AG08395 (cell line): Measurements from ENCODE around the gene HDAC1.
"Not testable (repeated sequence)": the region's sequence is repeated elsewhere in the genome, so short reads cannot be mapped to it uniquely, and the experiment has no call there.

Experiments used
- DNase-seq: peaks from one replicate; pipeline ENCODE4 v3.0.0; 2012; ENCODE audit warnings: mixed read lengths, low spot score

Gene HDAC1

DNA sequence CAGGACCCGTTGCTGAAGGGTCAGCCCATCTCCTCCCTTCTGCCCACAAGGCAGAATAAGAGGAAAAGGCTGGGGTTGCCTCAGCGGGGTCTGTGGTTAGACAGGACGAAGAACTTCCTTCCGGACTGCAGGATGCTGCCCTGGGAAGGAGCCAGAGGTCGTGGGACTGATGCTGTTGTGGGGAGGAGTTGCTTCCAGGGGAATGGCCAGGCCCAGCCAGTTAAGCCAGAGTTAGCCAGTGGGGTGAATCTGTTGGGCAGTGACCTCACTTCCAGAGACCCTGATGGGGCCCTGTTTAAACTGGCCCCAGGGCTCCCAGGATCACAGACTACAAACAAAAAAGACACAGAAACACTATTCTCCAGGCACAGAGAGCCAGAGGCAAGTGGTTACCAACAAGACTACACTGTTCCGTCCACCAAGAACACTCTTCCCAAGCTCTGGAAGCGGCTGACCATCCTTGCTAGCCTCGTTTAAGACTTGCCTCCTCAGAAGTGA lies 57.4 kb downstream of the HDAC1 start:
- no peak for DNase-seq

DNA sequence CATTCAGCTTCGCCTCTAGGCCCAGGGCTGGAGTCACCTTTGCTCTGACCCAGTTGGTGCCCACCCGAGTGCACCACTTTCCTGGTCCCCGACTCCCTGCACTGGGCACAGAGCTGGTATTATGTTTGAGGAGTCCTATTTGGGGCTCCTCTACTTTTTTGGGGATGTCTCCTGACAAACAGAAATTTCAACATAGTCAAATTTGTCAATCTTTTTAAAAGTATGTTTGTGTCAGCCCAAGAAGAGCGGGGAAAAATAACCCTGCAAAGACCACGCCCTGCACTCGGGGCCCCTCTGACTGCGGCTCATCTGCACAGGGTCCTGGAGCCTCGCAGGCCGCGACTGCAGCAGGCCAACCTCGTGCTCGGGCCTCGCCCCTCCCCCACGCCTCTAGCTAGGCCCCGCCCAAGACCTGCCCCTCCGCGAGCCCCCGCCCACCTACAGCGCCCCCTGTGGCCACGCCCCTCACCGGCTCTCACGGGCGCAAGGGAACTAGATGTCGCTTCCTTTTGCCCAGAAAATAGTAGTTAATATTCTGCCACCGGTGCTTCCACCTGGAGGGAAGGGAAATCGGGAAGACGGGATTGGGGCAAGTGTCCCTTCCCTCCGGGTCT lies 59.0 kb downstream of the HDAC1 start:
- peak; percentile 84 for DNase-seq

DNA sequence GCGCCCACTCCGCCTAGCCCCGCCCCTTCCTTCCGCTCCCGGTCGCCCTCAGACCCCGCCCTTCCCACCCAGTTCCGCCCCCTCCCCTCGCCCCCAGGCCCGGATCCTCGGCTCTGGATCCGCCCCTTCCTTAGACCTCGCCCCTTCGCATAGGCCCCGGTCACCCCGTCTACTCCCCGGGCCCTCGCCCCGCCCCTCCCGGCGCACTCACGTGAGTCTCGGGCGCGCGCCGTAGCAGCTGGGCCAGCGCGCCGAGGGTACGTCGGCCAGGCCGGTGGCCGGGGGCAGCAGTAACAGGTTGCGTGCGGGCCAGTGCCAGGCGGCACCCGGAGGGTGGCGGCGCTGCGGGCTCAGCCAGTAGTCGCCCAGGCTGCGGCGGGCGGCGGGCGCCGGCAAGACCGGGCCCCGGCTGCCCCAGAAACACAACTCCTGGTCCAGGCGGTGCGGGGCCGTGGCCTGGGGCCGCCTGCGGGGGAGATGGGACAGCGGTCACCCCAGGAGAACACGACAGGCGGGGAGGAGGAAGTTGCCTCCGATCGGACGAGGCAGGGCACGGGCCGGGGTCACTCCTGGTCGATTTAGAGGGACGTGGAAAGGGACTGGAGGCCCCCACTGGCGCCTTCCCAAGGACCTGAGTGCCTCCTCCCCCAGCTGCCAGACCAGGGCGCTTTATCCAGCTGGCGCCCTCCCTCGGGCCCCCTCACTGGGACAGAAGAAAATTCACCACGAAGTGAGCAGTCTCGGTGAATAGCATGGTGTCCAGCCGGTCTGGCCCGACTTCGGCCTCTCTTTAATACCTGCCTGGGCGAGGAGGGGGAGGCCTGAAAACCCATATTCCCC lies 59.7 kb downstream of the HDAC1 start:
- peak; percentile 97 for DNase-seq

DNA sequence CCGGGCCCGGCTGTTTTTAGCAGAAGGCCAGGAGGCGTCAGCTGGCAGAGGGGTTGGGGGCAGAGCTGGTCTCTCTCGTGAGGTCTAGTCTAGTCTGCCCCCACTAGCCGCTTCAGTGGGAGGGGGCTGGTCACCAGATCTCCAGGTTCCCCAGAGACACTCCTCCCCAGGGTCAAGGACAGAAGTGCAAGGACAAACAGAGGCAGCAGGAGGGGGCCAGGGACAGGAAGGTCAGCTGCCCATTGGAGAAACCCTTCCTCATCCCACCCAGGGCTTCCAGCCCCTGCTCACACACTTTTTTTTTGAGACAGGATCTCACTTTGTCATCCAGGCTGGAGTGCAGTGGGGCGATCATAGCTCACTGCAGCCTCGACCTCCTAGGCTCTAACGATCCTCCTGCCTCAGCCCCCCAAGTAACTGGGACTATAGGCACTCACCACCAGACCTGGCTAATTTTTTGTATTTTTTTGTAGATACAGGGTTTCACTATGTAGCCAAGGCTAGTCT lies 60.4 kb downstream of the HDAC1 start:
- DNase-seq = no peak

DNA sequence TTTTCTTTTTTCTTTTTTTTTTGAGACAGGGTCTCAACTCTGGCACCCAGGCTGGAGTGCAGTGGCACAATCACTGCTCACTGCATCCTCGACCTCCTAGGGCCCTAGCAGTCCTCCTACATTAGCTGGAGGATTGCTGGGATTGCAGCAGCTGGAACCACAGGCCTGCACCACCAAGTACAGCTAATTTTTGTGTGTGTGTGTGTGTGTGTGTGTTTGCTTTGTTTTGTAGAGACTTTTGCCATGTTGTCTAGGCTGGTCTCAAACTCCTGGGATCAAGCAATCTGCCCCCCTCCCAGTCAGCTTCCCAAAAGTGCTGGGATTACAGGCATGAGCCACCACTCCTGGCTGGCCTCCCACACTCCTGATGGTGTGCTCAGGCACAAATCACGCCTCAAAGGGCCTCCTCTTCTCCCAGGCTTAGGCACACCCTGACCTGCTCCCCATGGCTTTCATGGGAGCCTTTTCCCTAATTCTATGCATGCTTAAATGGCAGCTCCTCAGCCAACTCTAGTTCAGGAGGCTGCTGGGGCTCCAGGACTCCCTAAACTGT lies 61.0 kb downstream of the HDAC1 start:
- DNase-seq = no peak

DNA sequence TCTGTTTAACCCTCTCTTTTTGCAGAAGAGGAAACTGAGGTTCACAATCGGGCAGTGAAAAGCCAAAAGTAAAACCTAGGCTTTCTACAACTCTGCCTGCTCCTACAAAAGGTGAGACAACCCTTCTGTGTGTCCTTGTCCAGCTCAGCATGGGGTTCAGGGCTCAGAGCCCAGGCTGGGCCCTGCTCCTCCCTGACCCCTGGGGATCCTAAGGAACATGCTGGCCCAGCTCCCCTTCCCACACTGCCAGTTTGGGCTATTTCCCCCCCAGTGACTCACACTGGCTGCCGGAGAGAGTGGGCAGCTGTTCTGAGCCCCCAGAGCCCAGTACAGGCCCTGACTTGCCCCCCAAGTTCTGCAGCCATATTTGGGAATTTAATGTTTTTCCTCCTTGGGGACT lies 61.5 kb downstream of the HDAC1 start:
- no peak for DNase-seq

DNA sequence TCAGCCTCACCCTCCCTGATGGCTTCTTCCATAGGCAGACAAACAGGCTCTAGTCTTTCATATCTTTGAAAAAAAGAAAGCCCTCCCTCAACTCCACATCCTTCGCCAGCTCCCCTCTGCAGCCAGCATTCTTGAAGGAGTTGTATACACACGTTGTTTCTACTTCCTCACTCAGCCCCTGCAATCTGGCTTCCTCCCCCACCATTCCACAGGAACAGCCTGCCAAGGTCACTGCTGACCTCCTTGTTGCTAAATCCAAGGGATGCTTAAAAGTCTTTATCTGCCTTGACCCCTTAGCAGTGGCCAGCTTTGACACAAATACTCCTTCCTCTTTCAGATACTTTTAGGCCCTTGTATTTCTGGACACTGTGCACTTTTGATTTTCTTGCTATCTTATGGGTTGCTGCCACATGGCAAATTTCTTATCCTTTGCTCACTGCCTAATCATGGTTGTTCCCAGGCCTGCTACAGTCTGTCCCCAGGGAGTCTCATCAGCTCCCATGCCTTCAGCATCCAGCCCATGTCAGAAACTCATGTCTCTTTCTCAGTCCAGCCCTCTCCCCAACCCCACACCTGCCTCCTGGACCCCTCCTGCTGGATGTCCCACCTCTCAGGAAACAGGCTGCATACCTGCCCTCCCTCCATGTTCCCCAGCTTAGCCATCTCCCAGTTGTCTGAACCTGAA lies 62.1 kb downstream of the HDAC1 start:
- no peak for DNase-seq

DNA sequence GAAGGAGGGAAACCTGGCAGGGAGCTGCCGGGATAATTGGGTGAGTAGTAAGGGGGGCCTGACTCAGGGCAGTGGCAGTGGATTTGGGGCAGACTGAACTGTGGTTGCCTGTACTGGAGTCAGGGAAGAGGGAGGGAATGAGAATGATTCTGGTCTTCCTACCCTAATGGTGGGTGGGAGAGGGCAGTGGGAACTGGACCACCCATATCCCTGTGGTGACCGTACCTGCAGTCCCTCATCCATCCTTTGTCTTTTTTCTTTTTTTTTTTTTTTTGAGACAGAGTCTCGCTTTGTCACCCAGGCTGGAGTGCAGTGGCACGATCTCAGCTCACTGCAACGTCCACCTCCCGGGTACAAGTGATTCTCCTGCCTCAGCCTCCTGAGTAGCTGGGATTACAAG lies 63.9 kb downstream of the HDAC1 start:
- DNase-seq = not testable (repeated sequence)

DNA sequence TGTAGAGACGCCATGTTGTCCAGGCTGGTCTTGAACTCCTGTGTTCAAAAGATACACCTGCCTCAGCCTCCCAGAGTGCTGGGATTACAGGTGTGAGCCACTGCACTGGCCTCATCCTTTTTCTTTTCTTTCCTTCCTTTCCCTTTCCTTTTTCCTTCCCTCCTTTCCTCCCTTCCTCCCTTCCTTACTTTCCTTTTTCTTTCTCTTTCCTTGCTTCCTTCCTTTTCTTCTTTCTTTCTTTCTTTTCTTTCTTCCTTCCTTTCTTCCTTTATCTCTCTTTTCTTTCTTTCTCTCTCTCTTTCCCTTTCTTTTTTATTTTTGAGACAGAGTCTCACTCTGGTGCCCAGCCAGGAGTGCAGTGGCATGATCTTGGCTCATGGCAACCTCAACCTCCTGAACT lies 64.6 kb downstream of the HDAC1 start:
- DNase-seq = no peak

DNA sequence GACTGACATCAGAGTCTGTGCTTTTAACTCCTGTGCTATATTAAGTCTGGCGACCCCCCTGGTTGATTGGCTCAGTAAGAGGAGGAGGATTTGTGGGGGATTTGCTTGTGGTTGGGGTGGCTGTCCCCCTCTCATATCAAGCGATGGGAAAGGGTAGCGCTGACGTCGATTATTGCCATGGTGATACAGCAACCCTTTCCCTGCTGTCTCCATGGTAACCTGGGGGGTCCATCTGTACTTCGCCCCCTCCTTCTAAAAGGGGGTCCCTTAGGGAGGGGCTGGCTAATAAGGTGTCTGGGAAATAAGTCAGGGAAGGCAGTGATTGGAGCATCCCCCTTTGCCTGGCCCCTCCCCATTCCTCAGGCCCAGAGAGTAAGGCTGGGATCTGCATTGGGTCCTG lies 65.7 kb downstream of the HDAC1 start:
- no peak for DNase-seq

DNA sequence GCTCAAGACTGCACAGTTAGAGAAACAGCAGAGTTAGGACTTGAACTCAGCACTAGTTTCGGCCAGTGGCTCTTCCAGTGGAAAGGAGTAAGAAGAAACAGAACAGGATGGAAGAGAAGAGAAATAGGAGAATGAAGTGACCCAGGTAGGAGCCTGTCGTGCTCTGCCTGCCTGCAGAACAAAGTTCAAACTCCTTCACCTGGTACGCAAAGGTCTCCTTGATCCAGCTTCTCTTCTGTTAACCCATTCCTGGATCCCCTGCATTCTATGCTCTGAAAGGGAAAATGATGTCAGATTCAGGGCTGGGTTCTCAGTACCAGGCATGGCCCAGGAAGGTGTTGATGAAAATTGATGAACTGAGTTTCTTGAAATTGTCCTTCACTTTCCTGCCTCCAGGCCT lies 66.6 kb downstream of the HDAC1 start:
- DNase-seq = no peak

DNA sequence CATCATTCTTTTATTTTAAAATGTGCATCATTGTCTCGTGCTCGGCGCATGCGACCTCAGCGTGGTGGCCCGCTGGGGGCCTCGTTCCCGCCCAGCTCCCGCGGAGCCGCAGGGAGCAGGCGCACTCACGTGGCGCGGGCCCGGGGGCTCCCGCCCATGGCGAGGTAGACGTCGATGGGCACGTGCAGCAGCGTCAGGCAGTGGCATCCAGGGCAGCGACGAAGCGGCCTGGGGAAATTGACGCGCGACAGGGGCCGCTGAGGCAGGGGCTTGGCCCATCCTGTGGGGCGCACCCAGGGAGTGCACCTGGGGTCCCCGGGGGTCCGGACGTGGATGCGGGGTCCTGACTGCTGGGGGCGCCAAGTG lies 69.4 kb downstream of the HDAC1 start:
- no peak for DNase-seq

DNA sequence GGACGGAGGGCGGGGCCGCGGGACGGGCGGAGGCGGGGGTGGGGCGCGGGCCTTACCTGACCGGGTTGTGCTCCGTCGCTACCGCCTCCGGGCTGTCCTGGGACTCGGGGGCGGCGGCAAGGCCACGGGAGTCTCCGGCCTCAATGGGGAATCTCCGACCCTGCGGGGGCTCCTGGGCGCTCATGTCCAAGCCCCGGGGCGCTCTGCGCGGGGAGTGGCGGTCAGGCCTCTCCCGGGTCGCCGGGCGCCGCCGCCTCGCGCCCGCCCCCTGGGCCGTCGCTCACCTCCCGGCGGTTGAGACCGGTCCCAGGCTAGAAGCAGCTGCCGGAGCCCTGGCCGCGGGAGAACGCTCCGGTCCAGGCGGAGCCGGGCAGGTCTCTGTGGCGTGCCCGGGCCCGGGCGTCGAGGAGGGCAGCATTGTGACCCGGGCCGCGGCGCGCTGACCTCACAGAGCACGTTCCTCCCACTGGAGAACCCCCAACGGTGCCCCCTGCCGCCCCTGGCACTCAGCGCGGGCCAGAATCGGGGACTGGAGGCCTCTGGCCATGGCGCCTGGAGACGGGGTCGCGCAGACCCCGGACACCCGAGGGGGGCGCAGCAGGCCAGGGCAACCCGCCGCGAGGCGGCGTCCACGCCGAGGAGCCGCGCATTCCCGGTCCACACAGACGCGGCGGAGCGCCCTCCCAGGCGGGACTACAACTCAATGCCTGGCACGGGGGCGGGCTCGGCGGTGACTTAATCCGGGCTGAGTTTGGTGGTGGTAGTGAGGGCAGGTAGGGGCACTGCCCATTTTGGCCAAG lies 70.0 kb downstream of the HDAC1 start:
- peak; percentile 46 for DNase-seq

DNA sequence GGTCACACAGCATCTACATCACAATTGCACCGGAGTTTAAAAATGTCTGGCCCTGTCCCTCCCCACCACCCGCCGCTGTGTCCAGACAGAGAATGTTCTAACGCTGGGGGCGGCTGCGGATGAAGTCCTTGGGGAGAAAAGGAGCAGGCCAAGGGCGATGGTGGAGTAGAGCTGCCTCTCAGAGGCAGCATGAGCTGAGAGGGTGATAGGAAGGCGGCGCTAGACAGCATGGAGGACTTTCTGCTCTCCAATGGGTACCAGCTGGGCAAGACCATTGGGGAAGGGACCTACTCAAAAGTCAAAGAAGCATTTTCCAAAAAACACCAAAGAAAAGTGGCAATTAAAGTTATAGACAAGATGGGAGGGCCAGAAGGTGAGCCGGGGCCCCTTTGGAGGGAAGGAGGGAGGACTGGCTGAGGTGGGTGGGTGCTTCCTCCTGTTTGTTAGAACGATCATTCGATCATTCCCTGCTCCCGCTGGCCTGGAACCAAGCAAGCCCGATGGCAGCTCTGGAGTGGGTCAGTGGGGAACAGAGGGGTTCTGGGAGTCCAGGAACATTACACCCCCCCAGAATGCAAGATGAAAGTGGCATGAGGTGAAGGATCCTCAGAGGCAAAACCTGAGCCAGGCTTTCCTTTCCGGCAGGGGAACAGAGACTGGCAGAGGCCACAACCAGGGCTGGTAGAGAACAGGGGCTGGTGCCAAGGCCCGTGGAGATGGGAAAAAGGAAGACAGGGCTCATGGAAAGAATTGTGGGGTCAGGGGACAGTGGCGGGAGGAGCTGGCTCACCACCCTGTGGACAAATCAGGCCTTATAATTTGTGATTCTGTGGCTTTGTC lies 70.8 kb downstream of the HDAC1 start, which contains the start of the genes FAM229A and TSSK3:
Gene FAM229A (minus strand): TSS at position 12 of the 840 bp plus-strand sequence. CDS start 394 bp downstream, outside the sequence.
Gene TSSK3 (plus strand): TSS at position 66 of the 840 bp plus-strand sequence. CDS start 163 bp downstream, at position 229.
- DNase-seq = no peak

DNA sequence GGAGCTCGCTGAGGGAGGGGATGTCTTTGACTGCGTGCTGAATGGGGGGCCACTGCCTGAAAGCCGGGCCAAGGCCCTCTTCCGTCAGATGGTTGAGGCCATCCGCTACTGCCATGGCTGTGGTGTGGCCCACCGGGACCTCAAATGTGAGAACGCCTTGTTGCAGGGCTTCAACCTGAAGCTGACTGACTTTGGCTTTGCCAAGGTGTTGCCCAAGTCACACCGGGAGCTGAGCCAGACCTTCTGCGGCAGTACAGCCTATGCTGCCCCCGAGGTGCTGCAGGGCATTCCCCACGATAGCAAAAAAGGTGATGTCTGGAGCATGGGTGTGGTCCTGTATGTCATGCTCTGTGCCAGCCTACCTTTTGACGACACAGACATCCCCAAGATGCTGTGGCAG lies 71.8 kb downstream of the HDAC1 start:
- DNase-seq = no peak

DNA sequence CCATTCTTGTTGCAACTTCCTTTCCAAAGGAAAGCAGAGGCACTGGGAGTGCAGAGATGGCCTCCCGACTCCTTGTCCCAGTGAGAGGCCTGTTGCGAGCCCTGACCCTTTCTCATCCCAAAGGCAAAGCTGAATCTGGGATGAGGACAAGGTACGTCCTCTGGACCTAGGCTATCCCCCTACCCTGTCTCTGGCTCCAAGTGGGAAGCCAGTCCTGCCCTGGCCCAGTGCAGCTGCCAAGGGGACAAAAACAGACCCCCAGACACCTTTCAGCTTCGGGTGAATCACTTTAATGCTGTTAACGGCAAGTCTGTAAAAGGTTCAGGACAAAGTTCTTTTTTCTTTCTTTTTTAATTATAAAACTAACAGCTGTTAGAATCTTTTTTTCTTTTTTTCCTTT lies 73.0 kb downstream of the HDAC1 start:
- DNase-seq = no peak

DNA sequence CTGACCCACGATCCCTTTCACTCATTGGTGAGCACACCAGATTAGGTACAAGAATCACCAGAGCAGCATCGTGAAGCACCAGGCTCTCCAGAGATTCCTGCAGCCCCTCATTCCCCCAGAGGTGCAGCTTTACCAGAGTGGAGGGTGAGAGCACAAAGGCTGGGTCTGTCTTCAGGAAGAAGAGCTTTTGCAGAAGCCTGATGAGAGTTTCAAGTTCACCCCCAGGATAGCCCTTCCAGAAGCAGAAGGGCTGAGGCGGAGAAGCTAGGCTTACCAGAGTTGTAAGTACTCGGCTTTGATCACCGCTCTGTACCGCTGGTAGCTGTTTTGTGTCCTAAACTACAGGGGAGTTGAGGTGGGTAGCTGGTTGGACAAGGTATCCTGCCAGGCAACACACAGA lies 73.6 kb downstream of the HDAC1 start:
- DNase-seq = no peak

DNA sequence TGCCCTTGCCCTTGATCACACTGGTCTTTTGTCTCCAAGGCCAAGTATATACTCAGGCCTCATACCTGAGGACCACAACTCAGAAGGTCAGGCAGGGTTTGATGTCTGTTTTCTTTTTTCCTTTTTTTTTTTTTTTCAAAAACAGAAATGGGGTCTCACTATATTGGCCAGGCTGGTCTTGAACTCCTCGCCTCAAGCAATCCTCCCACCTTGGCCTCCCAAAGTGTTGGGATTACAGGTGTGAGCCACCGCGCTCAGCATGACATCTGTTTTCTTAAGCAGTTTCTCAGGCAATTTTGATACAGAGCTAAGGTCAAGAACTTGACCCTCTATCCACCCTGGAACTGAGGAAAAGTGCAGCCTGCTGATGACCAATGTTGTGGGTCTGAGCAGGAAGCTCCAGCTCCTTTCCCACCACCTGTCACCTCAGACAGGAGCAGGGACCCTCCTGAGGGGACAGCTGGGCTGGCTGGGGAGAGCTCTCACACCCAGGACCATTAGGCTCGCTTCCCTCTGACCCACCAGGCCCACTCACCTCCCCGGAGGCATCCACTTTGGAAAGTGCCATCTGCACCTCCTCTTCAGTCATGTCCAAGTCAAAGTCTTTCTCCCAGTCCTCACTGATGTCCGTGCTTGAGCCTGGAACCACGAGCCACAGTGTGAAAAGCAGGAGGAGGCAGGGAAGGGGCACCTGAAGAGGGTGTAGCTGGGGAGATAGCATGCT lies 76.2 kb downstream of the HDAC1 start:
- no peak for DNase-seq

DNA sequence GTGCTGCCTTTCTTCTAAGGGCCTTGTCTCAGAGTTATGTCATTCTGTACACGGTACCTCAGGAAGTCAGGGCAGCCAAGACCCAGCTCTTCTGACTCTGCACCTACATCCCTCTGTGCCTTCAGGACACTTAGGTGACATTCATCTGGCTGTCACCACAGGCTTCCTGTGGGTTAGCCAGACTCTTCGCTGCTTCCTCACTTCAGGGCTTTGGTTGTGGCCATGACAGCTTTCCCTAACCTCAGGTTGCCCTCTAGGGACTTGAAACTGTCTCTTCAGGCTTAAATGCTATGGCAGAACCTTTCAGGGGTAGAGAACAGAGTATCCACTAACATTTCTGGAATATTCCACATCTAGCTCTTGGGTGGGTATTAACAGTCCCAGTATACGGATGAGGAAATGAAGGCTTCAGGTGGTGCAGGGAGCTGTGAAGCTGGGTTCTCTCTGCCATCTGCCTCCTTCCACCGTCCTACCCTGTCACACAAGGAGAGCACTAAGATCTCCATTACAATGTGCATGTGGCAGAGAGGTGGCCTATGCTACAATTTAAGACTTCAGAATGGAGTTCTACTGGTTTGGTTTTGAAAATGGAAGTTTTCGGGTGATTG lies 80.4 kb downstream of the HDAC1 start:
- no peak for DNase-seq
